GM10248 (cell line): ENCODE data around the gene CPNE4.
A peak's percentile ranks its signal among the peaks of the same experiment; 100 is the strongest.

Experiments
- CTCF ChIA-PET: fragments of 300-600 bp; sonication (Branson Sonifier 250); formaldehyde crosslinking; extraction: SDS; loops from one replicate; lab custom pipeline; 2021; ENCODE audit warnings: antibody characterized with exemption; lab: Yijun Ruan, JAX
- POLR2A ChIA-PET: fragments of 350-650 bp; sonication (Branson Sonifier 250); formaldehyde crosslinking; extraction: SDS; loops from one replicate; lab custom pipeline; 2020; ENCODE audit warnings: antibody characterized with exemption; lab: Yijun Ruan, JAX
- DNase-seq: peaks from one replicate; pipeline ENCODE4 v3.0.0; 2012; ENCODE audit errors: extremely low spot score
- TF ChIP-seq, protein P1 (sequence below): IDR thresholded peaks from 2 replicates; pipeline ENCODE4 v1.5.1; 2012; ENCODE audit warnings: mild to moderate bottlenecking, low read depth; ENCODE audit errors: extremely low read depth, missing control alignments, control extremely low read depth

CPNE4 gene

GRCh38 chr3:131795390-131796090 lies 239.3 kb downstream of the CPNE4 start:
- ChIA-PET CTCF (interaction anchor here (0.7 to 3.8 kb wide), 43 partner anchors 10 to 762 kb away, joined by 3 to 36 read pairs (median 4); partner anchors contain the start of gene CPNE4), POLR2A (no interaction called here)
- DNase-seq: no peak
- TF ChIP-seq, protein P1, sequence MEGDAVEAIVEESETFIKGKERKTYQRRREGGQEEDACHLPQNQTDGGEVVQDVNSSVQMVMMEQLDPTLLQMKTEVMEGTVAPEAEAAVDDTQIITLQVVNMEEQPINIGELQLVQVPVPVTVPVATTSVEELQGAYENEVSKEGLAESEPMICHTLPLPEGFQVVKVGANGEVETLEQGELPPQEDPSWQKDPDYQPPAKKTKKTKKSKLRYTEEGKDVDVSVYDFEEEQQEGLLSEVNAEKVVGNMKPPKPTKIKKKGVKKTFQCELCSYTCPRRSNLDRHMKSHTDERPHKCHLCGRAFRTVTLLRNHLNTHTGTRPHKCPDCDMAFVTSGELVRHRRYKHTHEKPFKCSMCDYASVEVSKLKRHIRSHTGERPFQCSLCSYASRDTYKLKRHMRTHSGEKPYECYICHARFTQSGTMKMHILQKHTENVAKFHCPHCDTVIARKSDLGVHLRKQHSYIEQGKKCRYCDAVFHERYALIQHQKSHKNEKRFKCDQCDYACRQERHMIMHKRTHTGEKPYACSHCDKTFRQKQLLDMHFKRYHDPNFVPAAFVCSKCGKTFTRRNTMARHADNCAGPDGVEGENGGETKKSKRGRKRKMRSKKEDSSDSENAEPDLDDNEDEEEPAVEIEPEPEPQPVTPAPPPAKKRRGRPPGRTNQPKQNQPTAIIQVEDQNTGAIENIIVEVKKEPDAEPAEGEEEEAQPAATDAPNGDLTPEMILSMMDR: no peak

GRCh38 chr3:131794766-131795388 lies 239.9 kb downstream of the CPNE4 start:
- CTCF ChIA-PET: interaction anchor here (0.7 to 3.8 kb wide), 43 partner anchors 10 to 762 kb away, joined by 3 to 36 read pairs (median 4); partner anchors contain the start of gene CPNE4
- POLR2A ChIA-PET: no interaction called here
- DNase-seq: peak; percentile 44
- TF ChIP-seq, protein P1: peak; percentile 83

DNA sequence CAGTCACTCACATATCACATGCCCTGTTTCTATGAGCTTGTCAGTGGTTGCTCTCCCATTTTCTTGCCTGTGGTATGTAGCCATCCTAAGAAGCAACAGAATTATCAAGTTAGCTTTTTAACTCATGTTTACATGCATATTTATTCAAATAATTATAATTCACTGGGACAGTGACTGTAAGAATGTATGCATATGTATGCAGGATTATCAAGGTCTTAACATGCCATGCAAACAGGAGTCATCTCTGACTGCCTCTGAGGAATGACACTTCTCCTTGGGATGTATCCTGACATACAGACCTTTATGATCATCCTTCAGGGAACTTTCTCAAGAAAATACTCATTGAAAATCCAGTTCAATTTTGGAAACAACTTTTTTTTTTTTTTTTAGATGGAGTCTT lies 240.9 kb downstream of the CPNE4 start:
- CTCF ChIA-PET: interaction anchor here (1.0 to 3.8 kb wide), 14 partner anchors 11 to 390 kb away, joined by 3 to 36 read pairs (median 8); partner anchors contain the start of gene CPNE4
- TF ChIP-seq, protein P1: no peak
- POLR2A ChIA-PET: no interaction called here
- no peak for DNase-seq

DNA sequence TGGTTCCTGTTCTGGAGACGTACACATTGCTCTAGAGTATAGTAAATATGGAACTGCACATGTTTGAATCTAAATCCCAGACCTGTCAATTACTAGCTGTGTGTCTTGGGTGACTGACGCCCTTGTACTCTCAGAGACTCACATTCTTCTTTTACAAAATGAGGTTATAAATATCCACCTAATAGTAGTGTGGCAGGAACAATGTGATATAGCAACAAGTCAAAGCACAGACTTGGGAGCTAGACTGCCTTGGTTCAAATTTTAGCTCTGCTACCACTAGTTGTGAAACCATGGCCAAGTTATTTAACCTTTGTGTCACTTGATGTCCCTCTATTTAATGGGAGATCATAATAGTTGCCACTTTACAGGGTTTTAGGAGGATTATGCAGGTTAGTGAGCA lies 245.6 kb downstream of the CPNE4 start:
- no peak for DNase-seq
- TF ChIP-seq, protein P1: no peak
- ChIA-PET POLR2A (no interaction called here), CTCF (no interaction called here)

- CTCF ChIA-PET: no interaction called here
- DNase-seq: no peak
- POLR2A ChIA-PET: no interaction called here
- TF ChIP-seq, protein P1: no peak
Observed at GRCh38 chr3:131786386-131786785, 248.4 kb downstream of the CPNE4 start.

DNA sequence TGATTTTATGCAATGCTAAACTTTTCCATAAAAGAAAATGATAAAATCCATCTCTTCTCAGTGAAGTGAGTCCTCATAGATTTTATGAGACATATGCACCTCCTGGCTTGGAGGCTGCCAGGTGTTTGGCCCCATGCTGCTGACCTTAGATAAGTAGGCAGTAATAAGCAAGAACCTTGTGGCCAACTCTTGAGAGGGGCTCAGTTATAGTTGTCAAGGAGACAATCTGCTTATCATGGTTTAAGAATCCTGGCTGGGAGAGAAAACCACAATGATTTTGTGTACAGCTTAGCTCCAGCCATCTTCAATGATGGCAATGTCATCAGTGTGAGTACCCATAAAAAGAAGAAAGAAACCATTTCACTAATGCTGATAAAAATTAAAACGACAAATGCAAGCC lies 252.1 kb downstream of the CPNE4 start:
- POLR2A ChIA-PET: no interaction called here
- CTCF ChIA-PET: interaction anchor here (1.1 to 1.8 kb wide), 3 partner anchors 12 to 23 kb away, joined by 3 to 13 read pairs (median 4); no protein-coding TSS in a partner anchor
- no peak for DNase-seq
- TF ChIP-seq, protein P1: no peak
